Iris pigment epithelial cell (primary cell): ENCODE measurements around the gene C22orf23.

Experiments used
- DNase-seq: peaks from one replicate; pipeline ENCODE4 v3.0.0-alpha.2; 2011; ENCODE audit warnings: low read depth

C22orf23 gene

GRCh38 chr22:37953437-37954179 lies at the start of gene C22orf23, which contains the start of gene POLR2F:
Gene C22orf23, minus strand, starts transcription at chr22:37953601. Its CDS starts 452 bp downstream, at chr22:37953149.
Gene POLR2F, plus strand, starts transcription at chr22:37953699. Its CDS starts 89 bp downstream, at chr22:37953788.
- DNase-seq: peak; percentile 91

GRCh38 chr22:37999640-38000272 lies 46.4 kb upstream of the C22orf23 start:
- peak; percentile 64 for DNase-seq

GRCh38 chr22:37999236-37999635 lies 45.8 kb upstream of the C22orf23 start:
- DNase-seq: no peak

GRCh38 chr22:37998543-37998942 lies 45.1 kb upstream of the C22orf23 start:
- no peak for DNase-seq

- DNase-seq: no peak
Observed at GRCh38 chr22:37996515-37997246, 43.3 kb upstream of the C22orf23 start.

GRCh38 chr22:37996079-37996478 lies 42.7 kb upstream of the C22orf23 start:
- no peak for DNase-seq

GRCh38 chr22:37995460-37995859 lies 42.1 kb upstream of the C22orf23 start:
- DNase-seq: no peak

- DNase-seq: no peak
Observed at GRCh38 chr22:37994982-37995381, 41.6 kb upstream of the C22orf23 start.

- DNase-seq: no peak
Observed at GRCh38 chr22:37994049-37994448, 40.6 kb upstream of the C22orf23 start.

- DNase-seq: no peak
Observed at GRCh38 chr22:37991731-37992442, 38.5 kb upstream of the C22orf23 start.

- no peak for DNase-seq
Observed at GRCh38 chr22:37990862-37991261, 37.5 kb upstream of the C22orf23 start.

GRCh38 chr22:37990301-37990700 lies 36.9 kb upstream of the C22orf23 start:
- no peak for DNase-seq

GRCh38 chr22:37989146-37990045 lies 36.0 kb upstream of the C22orf23 start:
- no peak for DNase-seq

GRCh38 chr22:37986371-37986770 lies 33.0 kb upstream of the C22orf23 start:
- DNase-seq: no peak

GRCh38 chr22:37985751-37986281 lies 32.4 kb upstream of the C22orf23 start:
- no peak for DNase-seq

- no peak for DNase-seq
Observed at GRCh38 chr22:37985050-37985585, 31.7 kb upstream of the C22orf23 start.

- DNase-seq: no peak
Observed at GRCh38 chr22:37983860-37984791, 30.7 kb upstream of the C22orf23 start, which contains the start of gene SOX10. Gene SOX10, minus strand, starts transcription at chr22:37984555. Its CDS starts 771 bp downstream, at chr22:37983784.

GRCh38 chr22:37982938-37983859 lies 29.8 kb upstream of the C22orf23 start:
- no peak for DNase-seq
